ENCODE data around the gene GLRX5.

Gene GLRX5

DNA sequence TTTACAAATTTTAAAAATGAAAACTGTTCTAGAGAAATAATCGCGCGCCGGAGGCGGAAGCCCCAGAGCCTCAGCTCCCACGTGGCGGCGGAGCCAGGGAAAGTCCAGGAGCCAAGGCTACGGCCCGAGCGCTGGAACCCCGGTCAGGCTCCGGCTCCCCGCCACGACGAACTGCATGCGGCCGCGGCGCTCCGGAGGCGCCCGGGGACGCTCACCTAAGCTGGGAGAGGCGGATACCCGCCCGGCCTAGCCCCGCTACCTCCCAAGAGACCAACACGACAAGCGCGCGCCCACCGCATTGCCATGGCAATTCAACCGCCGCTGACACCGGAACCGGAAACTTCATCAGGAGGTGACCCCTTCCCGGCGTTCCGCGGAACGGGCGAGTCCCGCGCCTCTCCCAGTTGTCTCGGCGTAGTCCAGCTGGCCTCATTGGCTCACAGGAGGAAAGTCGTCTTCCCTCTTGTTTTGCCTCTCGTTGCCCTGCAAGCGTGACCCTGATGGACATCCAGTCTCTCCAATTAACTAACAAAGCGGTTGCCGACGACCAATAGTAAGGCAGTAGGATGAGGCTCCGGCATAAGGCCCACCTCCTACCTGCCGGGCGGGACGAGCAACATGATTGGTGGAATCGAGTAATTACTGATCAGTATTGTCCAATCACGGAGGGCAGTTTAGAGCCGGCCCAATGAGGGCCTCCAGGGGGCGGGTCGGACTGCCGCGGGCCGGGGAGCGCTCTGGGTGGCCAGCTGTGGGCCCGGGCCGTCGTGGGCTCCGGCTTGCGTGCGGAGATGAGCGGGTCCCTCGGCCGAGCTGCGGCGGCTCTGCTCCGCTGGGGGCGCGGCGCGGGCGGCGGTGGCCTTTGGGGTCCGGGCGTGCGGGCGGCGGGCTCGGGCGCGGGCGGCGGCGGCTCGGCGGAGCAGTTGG is at the start of gene GLRX5:
GLRX5 (plus strand) TSS at position 752 of the 927 bp plus-strand sequence; CDS start at position 792, 40 bp downstream.
- DNase-seq (ENCODE audit: low read depth) = peak; percentile 100

DNA sequence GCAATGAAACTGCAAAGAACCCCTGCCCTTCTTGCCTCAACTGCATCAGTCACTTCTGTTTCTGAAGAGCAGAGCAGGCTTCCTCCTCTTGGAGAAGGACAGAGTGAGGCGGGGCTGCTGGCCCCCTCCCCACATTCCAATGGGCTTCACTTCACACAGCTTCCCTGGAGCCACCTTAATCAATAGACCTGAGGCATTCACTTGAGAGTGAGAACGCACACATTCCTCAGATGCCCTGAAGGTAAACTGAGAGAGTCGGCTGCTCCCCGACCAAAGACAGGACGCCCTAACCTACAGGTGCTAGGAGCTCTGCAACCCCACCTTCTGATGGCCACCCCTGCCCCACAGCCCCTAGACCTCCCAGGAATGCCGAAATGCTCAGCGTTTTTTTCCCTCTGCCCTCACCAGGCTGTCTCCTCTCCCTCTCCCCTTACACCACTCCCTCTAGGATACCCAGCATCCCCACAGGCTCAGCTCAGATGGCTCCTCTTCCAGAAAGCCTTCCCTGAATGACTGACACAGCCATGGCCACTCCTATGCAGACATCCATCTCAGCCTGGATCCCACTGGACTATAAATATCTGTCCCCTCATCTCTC is 49.5 kb upstream of the GLRX5 start:
- no peak for DNase-seq (ENCODE audit: low read depth)

DNA sequence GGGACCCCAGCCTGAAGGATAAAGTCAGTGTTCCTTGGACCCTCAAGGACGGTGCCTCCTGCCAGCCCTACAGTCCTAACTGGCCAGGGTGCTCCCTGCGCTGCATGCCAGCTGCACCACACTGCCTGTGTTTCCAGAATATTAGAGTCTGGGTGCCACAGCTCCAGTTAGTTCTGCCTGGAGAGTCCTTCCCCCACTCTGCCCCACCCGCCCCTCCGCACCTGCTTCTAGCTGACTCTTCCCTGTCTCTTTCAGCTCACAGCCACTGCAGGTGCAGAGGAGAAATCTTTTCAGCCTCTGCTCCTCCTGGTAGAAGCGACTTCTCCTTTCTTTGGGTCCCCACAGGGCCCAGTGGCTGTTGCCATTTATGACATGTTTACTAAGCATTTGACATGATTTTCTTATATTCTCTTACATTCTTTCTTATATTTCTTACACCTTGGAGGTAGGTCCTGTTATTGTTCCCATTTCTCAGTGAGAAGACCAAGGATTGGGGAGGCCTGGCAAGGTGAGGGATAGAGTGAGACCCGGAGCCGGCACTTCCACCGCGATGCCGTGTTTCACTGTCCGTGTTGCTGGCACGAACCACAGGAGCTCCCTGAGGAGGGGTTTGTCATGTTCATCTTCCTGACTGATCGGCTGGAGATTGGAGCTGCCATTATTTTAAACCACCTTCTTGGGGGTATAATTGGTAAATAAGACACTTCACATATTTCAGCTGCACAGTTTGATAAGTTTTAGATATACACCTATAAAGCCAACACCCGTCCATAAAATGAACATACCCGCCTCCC is 47.8 kb upstream of the GLRX5 start:
- no peak for DNase-seq (ENCODE audit: low read depth)

DNA sequence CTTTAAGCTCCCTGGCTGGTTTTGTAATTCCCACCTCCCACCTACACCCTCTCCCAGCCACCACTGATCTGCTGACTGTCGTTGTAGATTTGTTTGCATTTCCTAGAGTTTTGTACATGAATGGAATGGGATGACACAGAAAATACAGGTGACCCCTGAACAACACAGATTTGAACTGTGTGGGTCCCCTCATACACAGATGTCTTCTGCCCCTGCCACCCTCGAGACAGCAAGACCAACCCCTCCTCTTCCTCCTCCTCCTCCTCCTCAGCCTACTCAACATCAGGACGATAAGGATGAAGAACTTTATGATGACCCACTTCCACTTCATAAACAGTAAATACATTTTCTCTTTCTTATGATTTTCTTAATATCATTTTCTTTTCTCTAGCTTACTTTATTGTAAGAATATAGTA is 47.2 kb upstream of the GLRX5 start:
- DNase-seq (ENCODE audit: low read depth) = no peak

DNA sequence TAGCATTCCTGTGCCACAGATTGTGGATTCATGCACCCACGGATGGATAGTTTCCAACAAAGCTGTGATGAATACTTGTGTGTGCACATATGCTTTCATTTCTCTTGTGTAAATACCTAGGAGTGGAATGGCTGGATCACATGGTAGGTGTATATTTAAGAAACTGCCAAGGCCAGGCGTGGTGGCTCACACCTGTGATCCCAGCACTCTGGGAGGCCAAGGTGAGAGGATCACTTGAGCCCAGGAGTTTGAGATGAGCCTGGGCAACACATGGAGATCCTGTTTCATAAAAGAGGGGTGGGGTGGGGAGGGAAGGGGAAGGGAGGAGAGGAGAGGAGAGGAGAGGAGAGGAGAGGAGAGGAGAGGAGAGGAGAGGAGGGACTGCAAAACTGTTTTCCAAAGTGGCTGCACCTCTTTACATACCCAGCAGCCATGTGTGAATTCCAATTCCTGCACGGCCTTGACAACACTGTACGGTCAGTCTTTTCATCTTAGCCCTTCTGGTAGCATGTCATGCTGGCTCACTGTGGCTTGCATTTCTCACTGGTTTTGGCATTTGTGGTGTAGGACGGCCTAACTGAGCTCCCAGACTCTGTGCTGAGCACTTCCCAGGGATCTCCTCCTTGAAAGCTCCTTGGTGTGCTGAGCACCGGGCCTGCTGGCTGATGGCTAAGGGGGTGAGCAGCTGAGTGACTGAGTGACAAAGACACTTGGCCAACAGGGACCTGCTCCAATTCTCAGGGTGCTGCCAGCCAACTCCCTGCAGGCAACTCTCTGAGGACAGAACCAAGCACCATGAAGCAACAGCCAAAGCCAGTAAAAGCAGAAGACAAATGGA is 46.3 kb upstream of the GLRX5 start:
- DNase-seq (ENCODE audit: low read depth) = no peak

DNA sequence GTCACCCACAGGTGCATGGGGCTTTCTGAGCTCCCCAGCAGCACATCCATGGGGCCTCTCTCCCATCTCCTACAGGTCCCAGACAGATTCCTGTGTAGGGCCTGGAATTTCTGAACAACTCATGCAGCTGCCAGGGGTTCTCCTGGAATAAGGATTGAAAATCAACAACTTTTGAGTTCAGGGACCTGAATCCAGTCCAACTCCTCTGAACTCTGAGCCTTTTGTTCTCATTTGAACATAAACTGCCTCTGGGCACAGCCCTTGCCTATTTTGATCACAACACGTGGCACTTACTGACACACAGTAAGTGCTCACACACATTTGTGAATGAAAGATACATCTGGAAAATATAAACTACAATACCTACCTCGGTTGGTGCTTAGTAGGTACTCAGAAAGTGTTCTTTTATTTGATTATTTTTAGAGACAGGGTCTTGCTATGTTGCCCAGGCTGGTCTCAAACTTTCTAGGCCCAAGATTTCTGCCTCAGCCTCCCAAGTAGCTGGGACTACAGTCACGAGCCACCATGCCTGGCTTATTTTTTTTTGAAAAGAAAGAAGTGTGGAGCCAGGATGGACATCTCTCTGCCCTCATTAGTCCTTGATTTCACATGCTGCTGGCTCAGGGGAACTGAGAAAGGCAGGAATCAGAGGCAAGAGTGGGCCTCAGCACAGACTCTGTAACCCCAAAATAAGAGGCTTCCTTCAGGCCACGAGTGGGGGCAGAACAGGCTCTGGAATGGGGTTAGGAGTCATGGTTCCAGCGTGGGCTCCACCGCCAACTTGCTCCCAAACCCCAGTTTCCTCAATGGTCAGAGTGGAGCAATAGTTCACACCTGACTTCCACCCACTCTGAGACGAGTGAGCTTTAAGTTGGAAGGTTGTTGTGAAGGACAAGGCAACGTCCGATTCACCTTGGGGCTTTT is 45.4 kb upstream of the GLRX5 start:
- no peak for DNase-seq (ENCODE audit: low read depth)

DNA sequence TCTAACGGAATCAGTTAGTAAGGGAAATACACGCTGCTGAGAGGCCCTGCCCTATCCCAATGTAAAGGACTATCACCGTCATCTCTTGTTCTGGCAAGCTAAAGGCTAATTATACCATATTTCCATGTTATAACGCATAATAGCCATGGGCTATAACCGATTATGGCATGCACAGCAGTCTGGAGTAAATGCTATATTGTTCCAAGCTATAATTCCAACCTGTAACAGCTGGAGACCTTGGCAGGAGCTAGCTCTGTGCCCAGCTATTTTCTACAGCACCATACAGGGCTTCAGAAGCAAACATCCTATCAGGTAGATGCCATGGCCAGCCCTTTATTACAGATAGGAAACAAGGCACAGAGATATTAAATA is 44.7 kb upstream of the GLRX5 start:
- no peak for DNase-seq (ENCODE audit: low read depth)

DNA sequence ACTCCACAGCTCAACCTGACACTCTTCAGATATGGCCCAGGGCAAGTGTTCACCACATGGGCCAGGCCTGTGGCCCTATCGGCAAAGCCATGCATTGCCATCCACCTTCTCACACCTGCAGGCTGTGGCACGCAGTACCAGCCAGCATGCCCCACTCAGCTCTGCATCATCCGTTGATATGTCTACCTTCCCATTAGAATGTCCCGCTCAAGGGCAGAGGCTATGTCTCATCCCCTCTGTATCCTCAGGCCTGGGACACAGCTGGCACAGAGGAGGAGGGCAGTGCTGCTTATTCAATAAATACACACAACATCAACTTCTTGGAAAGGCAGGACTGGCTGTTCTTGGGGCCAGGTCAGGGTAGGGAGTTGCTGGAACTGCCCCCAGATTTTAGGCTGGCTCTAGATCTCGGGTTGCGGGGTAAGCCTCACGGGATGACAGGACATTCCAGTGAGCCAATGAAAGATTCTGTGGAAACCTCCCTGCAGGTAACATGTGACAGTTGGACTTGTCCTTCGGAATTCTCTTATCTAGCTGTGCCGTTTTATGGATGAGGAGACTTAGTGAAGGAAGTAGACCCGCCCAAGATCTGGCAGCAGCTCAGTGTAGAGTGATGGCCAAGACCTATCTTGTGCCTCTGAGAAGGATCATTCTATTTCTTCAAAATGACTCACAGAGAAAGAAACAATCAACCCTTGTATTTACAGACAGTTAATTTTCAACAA is 44.0 kb upstream of the GLRX5 start:
- DNase-seq (ENCODE audit: low read depth) = no peak

DNA sequence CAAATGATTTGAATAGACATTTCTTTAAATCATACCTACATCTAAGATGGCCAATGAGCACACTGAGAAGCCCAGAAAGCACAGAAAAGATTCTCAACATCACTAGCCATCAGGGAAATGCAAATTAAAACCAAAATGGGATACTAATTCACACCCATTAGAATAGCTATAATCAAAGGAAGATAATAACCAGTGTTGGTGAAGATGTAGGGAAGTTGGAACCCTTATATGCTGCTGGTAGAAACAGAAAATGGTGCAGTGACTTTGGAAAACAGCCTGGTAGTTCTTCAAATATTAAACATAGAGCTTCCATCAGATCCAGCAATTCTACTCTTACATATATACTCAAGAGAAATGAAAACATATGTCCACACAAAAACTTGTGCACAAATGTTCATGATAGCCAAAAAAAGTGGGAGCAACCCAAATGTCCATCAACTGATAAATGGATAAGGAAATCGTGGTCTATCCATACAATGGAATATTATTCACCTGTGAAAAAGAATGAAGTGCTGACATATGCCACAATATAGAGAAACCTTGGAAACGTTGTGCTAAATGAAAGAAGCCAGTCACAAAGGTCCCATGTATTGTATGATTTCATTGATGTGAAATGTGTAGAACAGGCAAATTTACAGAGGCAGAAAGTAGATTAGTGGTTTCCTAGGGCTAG is 42.8 kb upstream of the GLRX5 start:
- no peak for DNase-seq (ENCODE audit: low read depth)

DNA sequence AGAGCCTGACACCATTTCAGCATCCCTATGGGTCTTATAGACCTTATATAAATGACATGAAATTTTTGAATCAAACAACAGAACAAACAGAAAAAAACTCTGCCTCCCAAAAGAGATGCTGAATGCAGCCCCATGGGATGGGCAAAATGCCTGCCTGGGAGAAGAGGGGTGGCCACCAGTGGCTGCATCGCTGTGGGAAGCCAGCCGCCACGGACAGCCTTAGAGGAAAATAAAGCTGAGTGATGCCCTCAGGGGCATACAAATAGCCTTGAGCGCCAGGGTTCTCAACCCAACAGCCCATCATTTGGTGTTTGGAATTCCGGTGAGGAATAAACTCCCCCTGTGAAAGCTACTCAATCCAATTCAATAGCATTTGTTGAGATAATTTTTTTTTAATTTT is 41.3 kb upstream of the GLRX5 start:
- DNase-seq (ENCODE audit: low read depth) = no peak

DNA sequence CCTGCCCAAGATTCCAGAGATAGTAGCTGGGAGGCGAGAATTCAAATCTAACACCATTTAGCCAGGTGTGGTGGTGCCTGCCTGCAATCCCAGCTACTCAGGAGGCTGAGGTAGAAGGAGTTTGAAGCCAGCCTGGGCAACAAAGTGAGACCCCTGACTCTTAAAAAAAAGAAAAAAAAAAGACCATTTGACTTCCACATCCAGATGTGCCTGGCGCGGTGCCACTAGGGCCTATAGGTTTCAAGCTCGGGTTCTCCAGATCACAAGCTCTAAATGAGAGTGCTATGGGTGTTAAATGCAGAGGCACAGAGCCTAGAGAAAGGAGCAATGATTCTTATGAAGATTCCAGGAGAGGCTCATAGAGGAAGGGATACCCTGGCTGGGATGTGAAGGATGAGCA is 40.9 kb upstream of the GLRX5 start:
- no peak for DNase-seq (ENCODE audit: low read depth)

DNA sequence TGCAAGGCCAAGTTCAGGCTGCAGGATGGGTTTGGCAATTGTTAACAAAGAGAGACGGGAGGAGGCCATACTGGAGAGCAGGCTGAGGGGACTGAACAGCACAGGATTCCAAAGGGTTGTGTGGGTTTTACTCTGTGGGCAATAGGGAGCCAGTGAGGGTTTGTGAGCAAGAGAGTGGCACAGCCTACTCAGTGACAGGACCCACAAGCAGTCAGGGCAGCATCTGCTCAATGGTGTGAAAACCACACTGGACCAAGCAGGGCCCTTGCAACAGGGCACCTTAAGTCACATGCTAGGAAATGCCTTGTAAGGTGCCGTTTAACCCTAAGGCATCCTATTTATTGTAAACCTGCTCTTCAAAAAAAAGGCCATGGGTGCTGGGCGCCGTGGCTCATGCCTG is 40.4 kb upstream of the GLRX5 start:
- DNase-seq (ENCODE audit: low read depth) = no peak

DNA sequence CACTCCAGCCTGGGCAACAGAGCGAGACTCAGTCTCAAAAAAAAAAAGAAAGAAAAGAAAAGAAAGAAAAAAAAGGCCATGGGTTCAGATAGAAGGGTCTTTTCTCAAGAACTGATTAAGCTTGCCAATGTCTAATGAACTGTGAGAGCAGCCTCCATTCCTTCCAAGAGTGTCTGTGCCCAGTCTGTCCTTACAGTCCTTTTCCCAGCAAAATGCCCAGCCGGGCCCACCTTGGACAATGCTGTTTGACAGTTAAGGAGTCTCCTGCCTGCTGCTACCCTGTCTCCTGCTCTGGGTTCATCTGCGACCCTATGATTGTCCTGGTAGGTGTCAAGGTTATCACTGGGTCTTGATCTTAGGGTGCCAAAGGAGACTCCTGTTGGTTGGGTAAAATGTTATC is 39.8 kb upstream of the GLRX5 start:
- no peak for DNase-seq (ENCODE audit: low read depth)

DNA sequence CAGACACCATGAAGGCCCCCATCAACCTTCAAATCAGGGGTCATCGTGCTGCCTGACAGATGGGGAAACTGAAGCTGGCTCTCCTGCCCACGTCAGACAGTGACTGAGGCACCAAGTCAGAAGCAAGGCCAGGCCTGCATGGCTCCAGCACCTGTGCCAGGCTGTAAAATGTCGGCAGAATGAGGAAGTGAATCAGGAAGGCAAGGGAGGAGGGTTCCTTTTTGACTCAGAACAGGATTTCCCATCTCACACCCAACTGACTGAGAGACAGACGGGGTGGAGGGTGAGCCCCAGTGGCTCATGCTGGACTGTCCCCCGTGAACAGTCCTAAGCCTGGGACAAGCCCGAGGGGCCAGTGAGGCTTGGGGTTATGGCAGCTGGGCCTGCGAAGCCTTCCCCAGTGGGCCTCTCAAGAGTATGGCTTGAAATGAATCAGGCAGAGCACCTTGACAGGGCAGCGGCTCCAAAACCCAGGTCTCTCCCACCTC is 39.3 kb upstream of the GLRX5 start:
- no peak for DNase-seq (ENCODE audit: low read depth)

DNA sequence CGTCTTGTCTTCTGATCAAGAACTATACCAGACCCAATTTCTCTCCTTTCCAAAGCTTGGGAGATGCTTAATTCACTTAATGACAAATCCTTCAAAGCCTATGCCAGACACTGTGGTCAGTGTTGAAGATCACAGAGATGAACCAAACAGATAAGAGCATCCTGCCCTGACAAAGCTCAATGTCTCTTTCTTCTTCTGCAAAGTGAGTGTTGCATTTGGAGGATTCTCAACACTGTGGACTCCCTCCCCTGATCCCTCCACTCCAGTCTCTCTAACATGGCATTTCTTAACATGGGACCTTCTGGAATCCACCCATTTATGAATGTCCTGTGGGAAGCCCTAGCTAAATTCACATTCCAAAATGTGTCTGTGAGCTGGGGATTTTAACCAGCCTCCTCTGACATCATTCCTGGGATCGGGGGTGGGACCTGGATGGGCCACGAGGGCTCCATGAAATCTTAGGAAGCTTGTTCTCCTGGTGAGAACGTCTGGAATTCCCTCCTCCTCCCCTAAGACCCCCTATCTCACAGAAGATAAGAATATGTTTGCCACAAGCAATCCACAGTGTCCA is 38.7 kb upstream of the GLRX5 start:
- DNase-seq (ENCODE audit: low read depth) = no peak

DNA sequence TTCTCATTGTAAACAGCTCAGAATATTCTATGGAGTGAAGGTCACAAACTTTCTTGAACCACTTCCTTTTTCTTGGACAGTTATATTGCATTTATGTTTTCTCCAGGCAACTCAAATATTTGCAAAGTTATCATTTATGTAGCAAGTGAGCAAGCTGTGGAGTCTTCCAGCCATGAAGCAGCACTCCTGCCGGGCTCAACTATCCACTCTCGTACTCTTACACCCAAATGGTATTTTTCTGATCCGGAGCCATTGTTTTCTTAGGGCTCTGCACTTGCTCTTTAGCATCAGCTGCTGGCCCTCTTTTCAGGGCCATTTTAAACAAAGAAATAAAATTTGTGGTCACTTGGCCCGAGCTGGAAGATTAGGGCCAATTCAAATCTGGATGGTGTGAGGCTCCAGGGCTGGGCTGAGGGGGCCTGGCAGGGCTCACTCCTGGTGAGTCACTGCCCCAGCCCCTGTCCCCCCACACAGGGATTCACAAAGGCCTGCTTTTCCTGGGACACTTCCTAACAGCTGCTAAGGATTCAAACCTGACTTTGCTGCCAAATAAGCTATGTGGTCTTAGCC is 38.1 kb upstream of the GLRX5 start:
- no peak for DNase-seq (ENCODE audit: low read depth)

DNA sequence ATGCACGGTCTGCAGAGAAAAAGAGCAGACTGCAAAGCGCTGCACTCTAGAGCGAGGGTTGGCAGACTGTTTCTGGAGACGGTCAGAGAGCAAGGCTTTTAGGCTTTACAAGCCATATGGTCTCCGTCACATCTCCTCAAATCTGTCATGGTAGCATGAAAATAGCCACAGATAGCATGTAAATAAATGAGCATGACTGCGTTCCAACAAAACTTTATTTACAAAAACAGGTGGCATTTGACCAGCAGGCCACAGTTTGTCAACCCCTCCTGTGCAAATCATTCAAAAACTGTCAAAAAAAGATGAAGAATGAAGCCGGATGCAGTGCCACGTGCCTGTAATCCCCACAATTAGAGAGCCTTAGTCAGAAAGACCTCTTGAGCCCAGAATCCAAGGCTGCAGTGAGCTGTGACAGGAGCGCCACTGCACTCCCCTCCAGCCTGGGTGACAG is 37.3 kb upstream of the GLRX5 start:
- no peak for DNase-seq (ENCODE audit: low read depth)

DNA sequence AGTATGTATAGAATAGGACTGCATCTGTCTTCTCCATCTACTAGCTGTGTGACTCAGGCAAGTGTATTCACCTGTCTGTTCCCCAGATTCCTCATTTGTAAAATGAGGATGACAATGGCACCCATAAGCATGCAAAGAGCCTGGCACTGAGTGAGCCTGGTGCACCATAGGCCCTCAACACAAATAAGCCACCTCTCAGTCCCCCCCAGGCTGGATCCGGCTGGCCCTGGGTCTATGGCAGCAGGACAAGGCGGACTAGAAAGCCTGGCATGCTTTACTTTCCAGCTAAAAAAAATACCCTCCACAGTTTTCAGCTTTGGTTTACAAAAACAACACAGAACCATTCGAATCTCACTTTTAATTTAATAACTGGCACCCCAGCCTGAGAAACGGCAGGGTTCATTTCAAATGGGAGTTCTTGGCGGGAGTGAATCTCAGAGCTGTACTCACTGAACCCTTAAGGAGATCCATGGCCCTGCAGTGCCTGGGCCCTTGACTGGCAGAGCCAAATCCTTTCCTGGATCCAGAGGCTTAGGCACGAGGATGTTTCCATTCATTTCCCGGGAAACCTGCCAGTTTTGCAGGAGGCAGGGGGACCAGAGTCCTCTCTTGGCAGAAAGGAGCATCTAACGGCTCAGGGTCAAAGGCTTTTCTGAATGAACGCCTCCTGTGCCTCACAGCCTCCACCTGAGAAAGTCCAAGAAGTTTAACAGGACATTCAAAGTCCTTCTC is 36.1 kb upstream of the GLRX5 start:
- no peak for DNase-seq (ENCODE audit: low read depth)
